ENCODE results near the gene PRSS57. TPM values are rescaled to one million over a fixed set of nuclear protein-coding genes. Genes with fewer than 3 reads are reported as not detected.

Gene PRSS57
- total and polyA plus RNA-seq, 2 of the 4 experiments (the other 2 are of a cell fraction) = not detected

GRCh38 chr19:736125-736524 is 40.9 kb upstream of the PRSS57 start:
- Histone ChIP-seq H3K27ac (ENCODE audit: insufficient read depth, low read length) (no peak overlapping the region), H3K4me3 (ENCODE audit: insufficient read depth, low read depth, low read length) (no peak overlapping the region), H3K79me1 (ENCODE audit: low read depth in 1 of 2, low read length in 2 of 2) (no peaks in the 10 kb centered on the region), H3K9me3 (ENCODE audit: control insufficient read depth, insufficient read depth, low read length) (no peaks in the 10 kb centered on the region), H3K23ac (ENCODE audit: low read depth, low read length) (no peak overlapping the region), H3K36me3 (ENCODE audit: control insufficient read depth, insufficient read depth, low read length) (peaks cover 6% of the 10 kb centered on the region), H3K56ac (ENCODE audit: extremely low read depth, insufficient read depth, low read length) (no peak overlapping the region), H3K9ac (ENCODE audit: low read depth, low read length) (no peak overlapping the region), H4K8ac (ENCODE audit: low read depth in 2 of 2, low read length in 2 of 2) (no peak overlapping the region), H3K9me1 (ENCODE audit: insufficient read depth, low read length) (no peaks in the 10 kb centered on the region), H4K91ac (ENCODE audit: insufficient read depth, low read depth, low read length) (no peak overlapping the region), H2AK9ac (replicated peaks; ENCODE audit: low read depth, low read length, poor library complexity) (no peak overlapping the region), H3K18ac (ENCODE audit: low read depth, low read length) (no peak overlapping the region), H4K5ac (ENCODE audit: low read depth, low read length) (no peak overlapping the region), H2BK15ac (ENCODE audit: low read depth, low read length) (no peak overlapping the region), H3K14ac (replicated peaks; ENCODE audit: low read depth, low read length) (no peak overlapping the region), H2BK120ac (ENCODE audit: low read depth, low read length) (no peak overlapping the region), H2AFZ (replicated peaks; ENCODE audit: low read length, poor library complexity) (no peak overlapping the region), H3K27me3 (ENCODE audit: control insufficient read depth, insufficient read depth, low read length) (no peaks in the 10 kb centered on the region), H3K4me2 (ENCODE audit: low read depth, low read length) (no peak overlapping the region), H3K4ac (ENCODE audit: low read depth, low read length) (no peak overlapping the region), H2BK5ac (ENCODE audit: low read depth, low read length, poor library complexity, severe bottlenecking) (no peak overlapping the region), H2AK5ac (ENCODE audit: low read depth, low read length) (no peak overlapping the region), H4K20me1 (ENCODE audit: insufficient read depth, low read length) (no peaks in the 10 kb centered on the region), H2BK20ac (ENCODE audit: low read depth, low read length) (no peak overlapping the region), H3K4me1 (ENCODE audit: control insufficient read depth, insufficient read depth, low read length) (no peaks in the 10 kb centered on the region)
- TF ChIP-seq CEBPB (IDR thresholded peaks at IDR 0.05; ENCODE audit: low read depth, low read length) (no peak), RFX5 (IDR thresholded peaks at IDR 0.05; ENCODE audit: low read depth, low read length) (no peak), MXI1 (IDR thresholded peaks at IDR 0.05; ENCODE audit: borderline replicate concordance, low read depth, low read length) (no peak), NFE2L2 (IDR thresholded peaks at IDR 0.05; ENCODE audit: low read depth, low read length) (no peak), MAZ (IDR thresholded peaks at IDR 0.05; ENCODE audit: borderline replicate concordance, low read depth, low read length) (no peak), MAFK (IDR thresholded peaks at IDR 0.05; ENCODE audit: low read depth, low read length) (no peak), SMC3 (IDR thresholded peaks at IDR 0.05; ENCODE audit: low read depth, low read length) (no peak), CHD1 (IDR thresholded peaks at IDR 0.05; ENCODE audit: low read depth, low read length) (no peak), RAD21 (IDR thresholded peaks at IDR 0.05; ENCODE audit: low read length) (no peak), CTCF (conservative IDR thresholded peaks at IDR 0.05; ENCODE audit: low read depth, low read length) (no peak), BHLHE40 (IDR thresholded peaks at IDR 0.05; ENCODE audit: low read depth, low read length) (no peak), RCOR1 (IDR thresholded peaks at IDR 0.05; ENCODE audit: insufficient replicate concordance, low read length) (no peak), POLR2A (IDR thresholded peaks at IDR 0.05; ENCODE audit: low read depth, low read length) (no peak), FOS (IDR thresholded peaks at IDR 0.05; ENCODE audit: low read depth, low read length) (no peak)
- TF ChIP-seq, protein P1, sequence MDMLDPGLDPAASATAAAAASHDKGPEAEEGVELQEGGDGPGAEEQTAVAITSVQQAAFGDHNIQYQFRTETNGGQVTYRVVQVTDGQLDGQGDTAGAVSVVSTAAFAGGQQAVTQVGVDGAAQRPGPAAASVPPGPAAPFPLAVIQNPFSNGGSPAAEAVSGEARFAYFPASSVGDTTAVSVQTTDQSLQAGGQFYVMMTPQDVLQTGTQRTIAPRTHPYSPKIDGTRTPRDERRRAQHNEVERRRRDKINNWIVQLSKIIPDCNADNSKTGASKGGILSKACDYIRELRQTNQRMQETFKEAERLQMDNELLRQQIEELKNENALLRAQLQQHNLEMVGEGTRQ (IDR thresholded peaks at IDR 0.05; ENCODE audit: low read depth, low read length) = no peak
- TF ChIP-seq, protein P2, sequence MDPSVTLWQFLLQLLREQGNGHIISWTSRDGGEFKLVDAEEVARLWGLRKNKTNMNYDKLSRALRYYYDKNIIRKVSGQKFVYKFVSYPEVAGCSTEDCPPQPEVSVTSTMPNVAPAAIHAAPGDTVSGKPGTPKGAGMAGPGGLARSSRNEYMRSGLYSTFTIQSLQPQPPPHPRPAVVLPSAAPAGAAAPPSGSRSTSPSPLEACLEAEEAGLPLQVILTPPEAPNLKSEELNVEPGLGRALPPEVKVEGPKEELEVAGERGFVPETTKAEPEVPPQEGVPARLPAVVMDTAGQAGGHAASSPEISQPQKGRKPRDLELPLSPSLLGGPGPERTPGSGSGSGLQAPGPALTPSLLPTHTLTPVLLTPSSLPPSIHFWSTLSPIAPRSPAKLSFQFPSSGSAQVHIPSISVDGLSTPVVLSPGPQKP (IDR thresholded peaks at IDR 0.05; ENCODE audit: borderline replicate concordance, low read depth, low read length) = no peak
- no peak for ATAC-seq (ENCODE audit: low read depth)
- dilution Hi-C loops (cut with HindIII; ENCODE audit: low sequenced_read_pairs, unreplicated experiment) (no loop called here), intact Hi-C loops (cut with micrococcal nuclease) (no loop called here), in situ Hi-C loops (cut with MboI; ENCODE audit: low sequenced_read_pairs) (no loop called here)
- no peak for DNase-seq
- POLR2A ChIA-PET (ENCODE audit: unreplicated experiment) = no interaction called here
- 92% methylated on average over 25 of the region's 32 CpGs; no CpG with 5 or more reads in 1 of the 2 experiments for WGBS, 2 experiments (ENCODE audit: extremely low coverage in 2 of 2, insufficient read length in 1 of 2)
- CTCF ChIA-PET = no interaction called here
- no TSS peak for BruUV-seq (replicated peaks)

Data from IMR-90 (cell line).